ENCODE measurements around the gene SCG2. TPM values are rescaled to one million over a fixed set of nuclear protein-coding genes. Genes with fewer than 3 reads are reported as not detected.
A peak's percentile ranks its signal among the peaks of the same experiment; 100 is the strongest.

SCG2 gene
- total and polyA plus RNA-seq, 12 donors, result 0.04 to 0.86 (median 0.18) TPM; not detected in 4

DNA sequence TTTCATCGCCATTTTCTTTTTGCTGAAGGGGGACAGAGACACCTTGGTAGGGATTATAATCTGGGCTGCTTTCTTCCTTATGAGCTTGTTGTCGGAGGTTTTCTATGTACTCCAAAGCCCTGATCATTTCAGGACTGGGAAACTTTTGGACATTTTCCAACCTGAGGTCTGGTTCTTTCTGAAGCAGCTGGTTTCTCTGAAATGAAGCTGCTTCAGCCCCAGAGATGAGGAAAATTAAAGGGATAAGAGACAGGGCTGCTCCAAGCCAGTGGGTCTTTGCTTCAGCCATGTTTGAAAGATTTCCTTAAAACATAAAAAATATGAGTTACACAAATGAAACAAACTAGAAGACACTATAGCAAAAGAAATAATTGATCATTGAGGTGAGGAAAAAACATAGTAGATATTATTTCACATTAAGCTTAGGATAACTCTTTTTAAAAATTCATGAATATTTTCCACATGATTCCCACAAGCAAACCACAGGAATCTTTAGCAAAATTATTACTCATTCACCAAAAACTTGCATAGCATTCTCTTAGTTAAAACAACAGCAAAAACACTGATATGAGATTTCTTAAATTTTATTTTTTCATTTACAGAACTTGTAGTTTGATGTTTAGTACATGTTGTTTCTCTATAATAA lies 3.0 kb downstream of the SCG2 start:
- ATAC-seq, result no peak
- intact Hi-C loops (cut with DNase I), result loop anchor here in 1 of 10 donors (10.0 kb wide), 1 partner anchor 124 kb away; no protein-coding TSS in a partner anchor

DNA sequence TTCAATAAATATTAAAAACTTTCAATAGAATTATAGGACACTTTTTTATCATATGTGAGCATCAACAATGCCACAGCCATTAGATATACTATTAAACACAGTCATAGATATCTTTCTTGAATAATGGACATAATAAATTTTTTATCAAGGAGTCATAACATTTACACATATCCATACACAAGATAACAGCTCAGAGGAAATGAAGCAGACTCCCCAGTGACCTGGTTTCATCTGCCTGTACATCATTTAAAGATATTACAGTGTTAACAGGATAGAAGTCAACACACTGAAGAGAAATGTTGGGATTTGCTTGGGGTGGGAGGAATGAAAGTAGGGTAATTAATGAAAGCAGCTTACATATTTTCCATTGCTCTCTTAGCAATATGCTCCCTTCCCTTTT lies 5.1 kb downstream of the SCG2 start:
- Histone ChIP-seq H3K36me3 (no peaks in the 10 kb centered on the region), H3K27me3 (peaks cover 0 to 4% (median 2%) of the 10 kb centered on the region in 7 donors), H3K4me3 (no peak overlapping the region), H3K4me1 (peaks cover 0 to 4% (median 0%) of the 10 kb centered on the region in 9 donors), H3K9me3 (no peaks in the 10 kb centered on the region), H3K27ac (no peak overlapping the region)
- intact Hi-C loops (cut with DNase I), result loop anchor here in 1 of 10 donors (10.0 kb wide), 1 partner anchor 122 kb away; no protein-coding TSS in a partner anchor
- TF ChIP-seq, protein P1, sequence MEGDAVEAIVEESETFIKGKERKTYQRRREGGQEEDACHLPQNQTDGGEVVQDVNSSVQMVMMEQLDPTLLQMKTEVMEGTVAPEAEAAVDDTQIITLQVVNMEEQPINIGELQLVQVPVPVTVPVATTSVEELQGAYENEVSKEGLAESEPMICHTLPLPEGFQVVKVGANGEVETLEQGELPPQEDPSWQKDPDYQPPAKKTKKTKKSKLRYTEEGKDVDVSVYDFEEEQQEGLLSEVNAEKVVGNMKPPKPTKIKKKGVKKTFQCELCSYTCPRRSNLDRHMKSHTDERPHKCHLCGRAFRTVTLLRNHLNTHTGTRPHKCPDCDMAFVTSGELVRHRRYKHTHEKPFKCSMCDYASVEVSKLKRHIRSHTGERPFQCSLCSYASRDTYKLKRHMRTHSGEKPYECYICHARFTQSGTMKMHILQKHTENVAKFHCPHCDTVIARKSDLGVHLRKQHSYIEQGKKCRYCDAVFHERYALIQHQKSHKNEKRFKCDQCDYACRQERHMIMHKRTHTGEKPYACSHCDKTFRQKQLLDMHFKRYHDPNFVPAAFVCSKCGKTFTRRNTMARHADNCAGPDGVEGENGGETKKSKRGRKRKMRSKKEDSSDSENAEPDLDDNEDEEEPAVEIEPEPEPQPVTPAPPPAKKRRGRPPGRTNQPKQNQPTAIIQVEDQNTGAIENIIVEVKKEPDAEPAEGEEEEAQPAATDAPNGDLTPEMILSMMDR (IDR thresholded peaks at IDR 0.05), result no peak
- no peak for DNase-seq
- no peak for ATAC-seq

More for the DNA sequence above, 3.0 kb downstream of the SCG2 start:
- peak overlapping the region in 1 of 10 donors; percentile 57 for H3K27ac ChIP-seq
- 80 to 81% methylated on average over 2 of the region's 2 CpGs for WGBS, 2 donors
- H3K36me3 ChIP-seq, result no peaks in the 10 kb centered on the region
- TF ChIP-seq, protein P1 (IDR thresholded peaks at IDR 0.05), result no peak
- no peak overlapping the region for H3K4me3 ChIP-seq
- H3K4me1 ChIP-seq, result peaks cover 0 to 12% (median 0%) of the 10 kb centered on the region in 9 donors
- peaks cover 0 to 4% (median 0%) of the 10 kb centered on the region in 7 donors for H3K27me3 ChIP-seq
- DNase-seq, result no peak
- no peaks in the 10 kb centered on the region for H3K9me3 ChIP-seq

DNA sequence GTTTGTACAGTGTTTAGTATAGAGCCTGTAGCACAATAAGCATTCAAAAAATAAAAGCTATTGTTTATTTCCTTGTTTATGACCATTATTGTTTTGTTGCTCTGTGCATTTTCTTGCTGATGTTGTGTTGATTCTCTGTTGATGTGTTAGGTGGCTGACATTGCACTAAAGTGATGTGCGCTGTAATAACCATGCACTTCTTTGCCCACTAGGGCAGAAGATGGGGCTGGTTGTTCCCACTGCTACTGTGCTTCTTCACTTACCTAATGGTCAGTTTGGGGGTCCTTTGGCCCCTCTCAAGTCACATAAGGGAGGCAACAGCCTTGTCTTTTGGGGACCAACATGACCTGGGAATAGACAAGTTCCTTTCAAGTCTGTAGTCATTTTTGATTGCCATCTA lies 6.0 kb downstream of the SCG2 start:
- H3K9me3 ChIP-seq, result no peaks in the 10 kb centered on the region
- H3K36me3 ChIP-seq, result no peaks in the 10 kb centered on the region
- H3K27ac ChIP-seq, result no peak overlapping the region
- 95 to 97% methylated on average over 1 of the region's 1 CpG for WGBS, 2 donors
- DNase-seq (no peak), ATAC-seq (no peak)
- intact Hi-C loops (cut with DNase I), result loop anchor here in 1 of 10 donors (10.0 kb wide), 1 partner anchor 121 kb away; no protein-coding TSS in a partner anchor
- no peaks in the 10 kb centered on the region for H3K4me1 ChIP-seq
- peaks cover 0 to 4% (median 2%) of the 10 kb centered on the region in 7 donors for H3K27me3 ChIP-seq
- H3K4me3 ChIP-seq, result no peak overlapping the region
- TF ChIP-seq, protein P1 (IDR thresholded peaks at IDR 0.05), result no peak

DNA sequence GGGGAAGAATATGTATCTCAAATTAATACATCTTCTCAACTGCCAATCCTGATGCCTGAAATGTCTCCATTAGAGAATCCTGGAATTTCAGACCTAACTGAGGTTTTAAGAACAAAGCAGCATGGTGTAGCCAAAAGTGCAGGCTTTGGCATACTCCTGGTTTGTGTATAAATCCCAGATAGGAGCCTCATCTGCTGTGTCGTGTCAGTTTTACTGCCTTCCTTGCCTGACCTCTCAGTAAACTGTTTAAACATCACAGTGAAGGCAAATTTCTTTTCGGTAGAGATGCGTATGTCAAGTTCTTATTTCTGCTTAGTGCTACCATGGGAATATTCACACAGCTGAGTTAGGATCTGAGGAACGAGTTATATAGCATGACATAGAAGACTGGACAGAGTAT lies 7.3 kb downstream of the SCG2 start:
- WGBS, 2 donors, result 73 to 80% methylated on average over 4 of the region's 4 CpGs
- no peak overlapping the region for H3K27ac ChIP-seq
- H3K9me3 ChIP-seq, result no peaks in the 10 kb centered on the region
- no peak overlapping the region for H3K4me3 ChIP-seq
- H3K36me3 ChIP-seq, result no peaks in the 10 kb centered on the region
- TF ChIP-seq, protein P1 (IDR thresholded peaks at IDR 0.05), result no peak
- ATAC-seq, result no peak
- H3K27me3 ChIP-seq, result peaks cover 0 to 4% (median 0%) of the 10 kb centered on the region in 7 donors
- no peaks in the 10 kb centered on the region for H3K4me1 ChIP-seq
- intact Hi-C loops (cut with DNase I), result loop anchor here in 1 of 10 donors (10.0 kb wide), 1 partner anchor 120 kb away; no protein-coding TSS in a partner anchor
- no peak for DNase-seq
